Measurements from ENCODE around the gene EDN2. TPM values are rescaled to one million over a fixed set of nuclear protein-coding genes. Genes with fewer than 3 reads are reported as not detected.
A peak's percentile ranks its signal among the peaks of the same experiment; 100 is the strongest.

Gene EDN2
- total RNA-seq, 1 experiment from 2014 or later, result 0.40 TPM

DNA sequence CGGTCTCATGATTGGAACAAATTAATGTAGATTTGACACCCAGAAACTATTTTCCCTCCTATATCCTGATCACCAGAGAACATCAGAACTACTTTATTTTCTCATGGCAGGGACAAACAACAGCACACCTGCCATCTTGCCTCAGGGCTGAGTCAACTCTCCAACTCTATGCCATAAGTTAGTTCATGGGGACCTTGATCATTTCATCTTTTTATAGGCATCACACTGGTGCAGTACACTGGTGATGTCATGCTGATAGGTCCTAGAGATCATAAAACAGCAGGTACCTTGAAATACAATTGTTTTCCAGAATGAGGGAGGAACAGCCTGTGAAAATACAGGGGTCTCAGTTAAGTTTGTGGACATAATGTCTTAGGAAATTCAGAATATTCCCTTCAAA lies 45.8 kb downstream of the EDN2 start:
- no peak for DNase-seq (ENCODE audit: low read depth)

DNA sequence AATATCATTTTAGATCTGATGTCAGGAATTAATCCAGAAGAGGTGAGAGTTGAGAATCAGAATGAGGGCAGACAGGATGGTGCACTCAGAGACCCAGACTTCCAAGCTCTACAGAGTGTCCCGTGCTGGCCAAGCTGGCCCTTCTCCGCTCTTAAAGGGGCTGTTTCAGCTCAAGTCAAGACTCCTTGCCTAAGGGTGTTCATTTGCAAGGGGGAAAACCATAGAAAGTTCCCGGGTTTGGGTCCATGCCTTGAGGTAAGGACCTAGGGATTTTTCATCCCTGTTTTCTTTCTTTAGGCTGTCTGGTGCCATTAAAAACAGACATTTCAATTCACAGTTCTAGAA lies 47.5 kb downstream of the EDN2 start:
- no peak for DNase-seq (ENCODE audit: low read depth)

DNA sequence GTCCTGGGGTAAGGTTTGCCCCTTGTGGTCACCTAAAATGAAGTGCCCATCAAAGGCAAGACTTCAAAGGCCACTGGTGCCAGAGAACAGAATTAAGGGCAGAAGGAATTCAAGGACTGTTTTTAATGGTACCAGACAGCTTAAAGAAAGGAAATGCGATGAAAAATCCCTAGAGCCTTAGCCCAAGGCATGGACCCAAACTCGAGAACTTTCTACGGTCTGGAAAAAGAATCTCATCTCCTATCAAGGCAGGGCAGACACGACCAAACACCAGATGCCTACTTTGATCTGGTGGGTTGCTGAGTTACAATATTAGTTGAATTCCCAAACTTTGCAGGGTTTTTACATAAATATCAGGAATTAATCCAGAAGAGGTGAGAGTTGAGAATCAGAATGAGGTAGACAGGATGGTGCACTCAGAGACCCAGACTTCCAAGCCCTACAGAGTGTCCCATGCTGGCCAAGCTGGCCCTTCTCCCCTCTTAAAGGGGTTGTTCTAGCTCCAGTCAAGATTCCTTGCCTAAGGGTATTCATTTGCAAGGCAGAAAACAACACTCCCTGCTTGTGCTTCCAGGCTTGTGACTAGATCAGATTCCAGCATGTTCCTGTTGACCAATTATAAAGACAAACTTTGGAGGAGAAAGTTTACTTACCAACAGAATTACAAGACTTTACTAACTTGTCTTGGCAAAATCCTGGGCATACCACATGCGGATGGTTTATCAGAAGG lies 48.0 kb downstream of the EDN2 start:
- DNase-seq (ENCODE audit: low read depth), result no peak

DNA sequence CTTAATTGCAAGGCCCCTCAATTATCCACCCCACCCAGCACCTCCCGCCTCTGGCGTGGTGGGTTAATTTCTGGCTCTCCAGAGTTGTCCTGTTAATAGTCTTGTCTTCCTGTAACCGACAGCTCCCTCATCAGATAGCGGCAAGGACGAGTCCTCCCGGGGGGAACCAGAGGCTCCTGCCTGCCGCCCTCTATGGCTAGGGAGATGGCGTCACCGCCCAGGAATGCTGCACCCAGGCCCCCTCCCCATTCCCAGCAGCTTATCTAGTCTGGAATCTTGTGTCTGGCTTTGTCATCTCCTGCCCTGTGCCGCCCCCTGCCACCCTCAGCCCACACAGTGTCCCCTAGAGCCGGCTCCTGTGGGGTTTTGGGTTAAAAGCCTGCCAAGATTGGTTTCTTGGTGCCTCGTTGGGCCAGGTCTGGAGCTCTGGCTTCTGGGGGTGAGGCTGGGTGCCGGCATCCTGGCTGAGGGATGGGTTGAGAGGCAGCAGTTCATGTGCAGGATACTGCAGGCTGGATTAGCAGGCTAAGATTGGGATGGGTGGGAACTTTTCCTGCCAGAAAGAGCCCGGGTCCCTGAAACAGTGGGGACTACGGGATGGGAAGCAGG lies 48.8 kb downstream of the EDN2 start:
- DNase-seq (ENCODE audit: low read depth), result peak; percentile 83

DNA sequence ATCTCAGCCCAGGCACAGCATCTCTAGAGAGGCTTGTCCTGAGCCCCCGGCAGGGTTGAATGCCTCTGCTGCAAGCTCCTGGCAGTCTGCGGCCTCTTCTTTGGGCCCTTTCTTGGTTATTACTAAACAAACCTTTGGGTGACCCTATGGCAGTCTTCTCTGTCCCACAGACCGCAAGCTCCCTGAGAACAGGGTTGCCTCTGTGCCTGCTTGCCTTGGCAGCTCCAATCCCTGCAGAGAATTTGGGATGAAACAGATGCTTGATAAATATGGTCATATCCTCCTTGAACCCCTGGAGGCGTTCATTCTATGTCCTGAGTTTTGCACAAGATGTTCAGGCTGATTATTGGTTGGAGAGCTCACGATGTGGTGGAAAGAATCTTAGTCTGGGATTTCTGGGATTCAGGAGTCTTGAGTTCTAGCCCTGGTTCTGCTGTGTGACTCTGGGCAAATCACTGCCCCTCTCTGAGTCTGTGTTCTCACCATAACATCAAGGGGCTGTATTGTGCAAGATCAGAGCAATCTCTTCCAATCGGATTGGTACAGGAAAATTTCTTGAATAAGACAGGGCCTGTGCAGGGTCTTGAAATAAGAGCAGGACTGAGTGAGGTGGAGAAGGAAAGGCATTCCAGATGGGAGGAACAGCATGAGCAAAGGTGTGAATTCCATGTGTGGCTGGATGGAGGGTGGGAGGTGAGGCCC lies 49.6 kb downstream of the EDN2 start:
- no peak for DNase-seq (ENCODE audit: low read depth)

DNA sequence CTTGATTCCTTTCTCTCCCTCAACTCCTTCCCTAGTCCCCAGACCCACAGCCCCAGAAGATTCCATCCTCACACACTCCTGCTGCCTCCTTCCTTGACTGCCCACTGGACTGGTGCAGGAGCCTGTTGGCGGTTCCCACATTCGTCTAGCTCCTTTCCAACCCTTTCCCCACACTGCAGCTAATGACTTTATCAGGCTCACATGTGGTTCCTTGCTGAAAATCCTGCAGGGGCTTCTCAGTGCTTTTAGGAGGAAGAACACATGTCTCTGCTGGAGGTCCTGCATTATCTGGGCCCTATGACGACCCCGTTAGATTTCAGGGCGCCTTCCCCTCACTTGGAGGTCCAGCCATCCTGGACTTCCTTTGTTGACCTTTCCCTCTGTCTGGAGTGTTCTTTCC lies 50.2 kb downstream of the EDN2 start:
- no peak for DNase-seq (ENCODE audit: low read depth)

DNA sequence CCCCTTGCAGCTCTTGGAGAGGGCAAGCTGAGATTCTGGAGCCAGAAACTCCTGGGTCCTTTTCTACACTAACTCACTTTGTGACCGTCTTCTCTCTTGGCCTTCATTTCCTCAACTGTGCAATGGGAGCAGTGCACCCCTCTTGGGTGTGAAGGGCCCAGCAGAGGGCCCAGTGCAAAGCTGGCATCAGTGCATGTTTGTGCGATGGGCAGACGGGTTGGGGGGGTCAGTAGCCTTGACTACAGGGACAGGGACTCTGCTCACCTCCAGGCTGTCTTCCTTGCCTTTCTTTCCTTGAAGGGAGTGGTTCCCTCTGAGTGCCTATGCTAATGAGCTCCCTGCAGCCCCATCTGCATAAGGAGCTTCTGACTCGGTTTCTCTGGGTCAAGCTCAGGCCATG lies 51.0 kb downstream of the EDN2 start:
- DNase-seq (ENCODE audit: low read depth), result no peak

DNA sequence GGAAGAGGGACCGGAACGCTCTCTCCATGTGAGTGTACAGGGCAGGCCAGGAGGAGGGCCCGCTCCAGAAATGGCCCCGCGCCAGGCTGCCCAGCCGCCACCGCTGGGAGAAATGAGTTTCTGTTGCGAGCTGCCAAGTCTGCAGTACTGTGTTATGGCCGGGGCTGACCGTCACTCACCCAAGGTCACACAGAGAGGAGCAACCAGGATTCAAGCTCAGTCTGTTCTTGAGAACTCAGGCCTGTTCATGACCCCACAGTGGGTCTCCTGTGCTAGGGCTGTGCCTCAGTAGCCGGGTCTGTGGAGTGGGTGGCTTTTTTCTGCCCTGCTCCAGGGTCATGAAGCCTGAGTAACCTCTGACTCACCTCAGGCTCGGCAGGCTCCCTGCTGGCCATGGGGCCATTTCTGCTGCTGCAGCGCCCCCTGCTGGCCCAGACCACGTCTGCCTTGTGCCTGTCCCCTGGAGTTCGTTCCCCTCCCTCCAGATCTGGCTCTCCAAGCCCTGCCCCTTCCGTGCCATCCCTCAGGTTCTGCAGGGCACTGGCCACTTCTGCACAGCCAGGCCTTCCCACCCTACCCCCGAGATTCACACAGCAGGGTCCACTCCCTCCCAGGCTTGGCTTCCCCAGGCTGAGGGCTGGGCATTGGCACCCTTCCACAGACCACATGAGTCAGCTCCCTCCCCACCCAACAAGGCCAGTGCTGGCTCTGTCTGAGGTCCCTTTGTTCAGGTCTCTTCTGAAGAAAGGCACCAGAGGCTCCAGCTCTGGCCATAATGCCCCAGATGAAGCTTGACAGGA lies 51.8 kb downstream of the EDN2 start:
- DNase-seq (ENCODE audit: low read depth), result peak; percentile 98

DNA sequence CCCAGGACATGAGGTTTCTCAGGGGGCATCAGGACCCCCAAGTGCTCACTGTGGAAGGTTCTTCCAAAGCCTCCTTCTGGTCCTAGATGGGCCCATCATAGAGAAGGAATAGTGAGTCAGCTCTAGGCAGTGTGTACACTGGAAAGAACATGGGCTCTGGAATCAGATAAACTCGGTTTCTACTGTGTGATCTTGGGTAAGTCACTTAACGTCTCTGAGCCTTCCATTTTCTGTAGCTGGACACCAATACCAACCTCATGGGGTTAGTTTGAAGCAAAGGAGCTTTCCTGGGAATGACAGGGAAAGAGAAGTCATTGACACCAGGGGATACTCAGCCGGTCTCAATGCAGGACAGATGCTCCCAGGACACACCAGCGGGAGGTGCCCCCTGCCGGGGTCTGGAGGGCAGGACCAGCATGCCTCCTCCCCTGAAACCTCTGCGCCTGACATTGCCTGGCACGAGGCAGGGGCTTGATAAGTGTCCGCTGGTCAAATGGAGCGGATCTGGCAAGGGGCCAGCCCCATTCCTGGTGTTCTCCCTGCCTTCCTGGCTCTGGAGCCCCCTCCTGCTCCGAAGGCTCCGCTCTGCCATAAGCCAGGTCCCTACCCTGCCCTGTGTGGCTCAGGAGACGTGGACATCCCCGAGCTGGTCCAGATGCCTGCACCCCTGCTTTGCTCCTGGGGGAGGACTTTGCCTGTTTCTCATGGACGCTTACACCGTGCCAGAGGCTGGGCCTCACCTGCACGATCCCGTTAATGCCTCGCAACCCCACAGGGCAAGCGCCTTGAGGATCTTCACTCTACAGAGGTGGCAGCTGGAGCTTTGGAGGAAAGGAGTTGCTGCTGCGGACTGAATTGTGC lies 52.8 kb downstream of the EDN2 start:
- no peak for DNase-seq (ENCODE audit: low read depth)

DNA sequence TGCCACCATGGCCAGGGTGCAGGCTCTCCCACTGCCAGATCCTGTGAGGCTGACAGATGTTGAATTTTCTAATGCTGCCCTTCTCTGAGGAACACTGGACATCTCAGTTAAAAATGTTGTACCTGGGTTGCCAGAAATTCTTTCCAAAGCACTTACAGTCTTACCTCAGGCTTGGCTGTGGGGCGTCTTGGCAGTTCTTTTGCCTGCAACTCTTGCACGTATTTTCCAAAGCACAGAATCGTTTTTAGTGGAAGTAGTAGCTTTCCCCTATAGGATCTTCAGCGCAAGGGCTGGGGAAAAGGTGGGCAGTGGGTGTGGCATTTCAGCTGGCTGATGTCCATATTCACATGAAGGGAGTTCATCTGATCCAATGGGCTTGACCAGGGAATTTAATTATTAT lies 53.9 kb downstream of the EDN2 start:
- no peak for DNase-seq (ENCODE audit: low read depth)

DNA sequence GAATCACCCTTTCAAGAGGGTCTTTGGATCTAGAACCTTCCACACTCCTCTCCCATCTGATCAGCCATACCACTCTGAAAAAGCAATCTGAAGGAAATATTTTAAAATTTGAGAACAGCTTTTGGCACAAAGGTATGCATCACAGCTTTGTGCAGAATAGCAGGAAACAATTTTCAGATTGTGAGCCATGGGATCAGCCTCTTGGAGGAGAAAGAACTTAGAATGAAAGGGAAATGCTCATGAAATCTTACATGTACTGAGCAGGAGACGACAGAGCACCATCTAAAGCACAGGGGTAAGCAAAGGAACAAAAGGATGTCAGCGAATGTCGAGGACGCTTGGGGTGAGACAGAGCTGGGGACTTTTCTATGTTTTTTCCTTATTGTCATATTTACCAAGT lies 54.4 kb downstream of the EDN2 start:
- no peak for DNase-seq (ENCODE audit: low read depth)

DNA sequence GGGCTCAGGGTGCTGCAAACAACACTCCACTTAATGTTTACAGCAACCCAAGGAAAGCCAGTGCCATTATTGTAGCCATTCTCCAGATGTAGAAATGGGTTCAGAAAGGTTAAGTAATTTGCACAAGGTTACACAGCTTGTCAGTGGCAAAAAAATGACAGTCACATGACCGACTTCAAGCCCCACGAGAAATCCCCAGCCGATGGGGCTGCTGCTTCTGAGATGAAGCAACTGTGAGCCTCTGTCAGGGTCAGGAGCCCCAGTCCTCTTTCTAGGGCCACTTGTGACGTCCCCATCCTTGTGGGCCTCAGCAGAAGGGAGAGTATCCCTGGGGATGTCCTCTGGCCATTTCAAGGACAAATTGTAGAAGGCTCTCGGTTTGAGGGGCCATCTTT lies 54.8 kb downstream of the EDN2 start:
- DNase-seq (ENCODE audit: low read depth), result no peak

Other genes starting within 250 kb of the EDN2 start
- 4.7 and 8.0 TPM in 2 replicates for gene SCMH1, start 242.4 kb downstream of the EDN2 start, total RNA-seq (2014; rRNA removed; shearing (Covaris generic))
- 0.06 and 0.80 TPM in 2 replicates for gene FOXO6, start 123.2 kb downstream of the EDN2 start, total RNA-seq (2014; rRNA removed; shearing (Covaris generic))